ENCODE data around the gene RELN.
"Not testable (repeated sequence)": the region's sequence is repeated elsewhere in the genome, so short reads cannot be mapped to it uniquely, and the experiment has no call there.

Gene RELN

GRCh38 chr7:103989200-103989784 is at the start of gene RELN:
RELN (minus strand) TSS chr7:103989658; CDS start chr7:103989356, 302 bp downstream.
- DNase-seq = peak; percentile 6

DNA sequence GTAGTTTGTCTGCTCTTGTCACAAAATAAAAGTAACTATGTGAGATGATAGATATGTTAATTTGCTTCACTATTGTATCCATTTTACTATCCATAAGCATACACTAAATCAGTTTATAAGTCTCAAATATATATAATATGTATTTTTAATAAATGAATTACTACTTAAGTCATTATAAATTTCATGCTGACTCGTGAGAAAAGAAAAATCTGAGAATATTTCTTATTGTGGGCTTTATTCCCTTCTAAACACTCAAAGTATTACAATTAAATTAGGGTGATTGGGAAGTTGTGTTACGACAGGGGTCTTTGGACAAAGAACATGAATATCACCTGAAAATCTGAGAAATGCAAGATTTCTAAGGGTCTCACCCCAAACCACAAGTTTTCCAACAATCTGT is 48.7 kb upstream of the RELN start:
- DNase-seq = no peak

DNA sequence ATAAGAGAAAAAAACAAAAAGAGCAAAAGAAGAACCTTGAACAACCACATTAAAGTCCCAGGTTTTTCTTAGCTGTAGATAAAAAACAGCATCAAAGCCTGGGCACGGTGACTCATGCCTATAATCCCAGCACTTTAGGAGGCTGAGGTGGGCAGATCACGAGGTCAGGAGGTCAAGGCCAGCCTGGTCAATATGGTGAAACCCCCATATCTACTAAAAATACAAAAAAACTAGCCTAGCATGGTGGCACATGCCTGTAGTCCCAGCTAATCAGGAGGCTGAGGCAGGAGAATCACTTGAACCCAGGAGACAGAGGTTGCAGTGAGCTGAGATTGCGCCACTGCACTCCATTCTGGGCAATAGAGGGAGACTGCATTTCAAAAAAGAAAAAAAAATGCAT is 47.4 kb upstream of the RELN start:
- not testable (repeated sequence) for DNase-seq

DNA sequence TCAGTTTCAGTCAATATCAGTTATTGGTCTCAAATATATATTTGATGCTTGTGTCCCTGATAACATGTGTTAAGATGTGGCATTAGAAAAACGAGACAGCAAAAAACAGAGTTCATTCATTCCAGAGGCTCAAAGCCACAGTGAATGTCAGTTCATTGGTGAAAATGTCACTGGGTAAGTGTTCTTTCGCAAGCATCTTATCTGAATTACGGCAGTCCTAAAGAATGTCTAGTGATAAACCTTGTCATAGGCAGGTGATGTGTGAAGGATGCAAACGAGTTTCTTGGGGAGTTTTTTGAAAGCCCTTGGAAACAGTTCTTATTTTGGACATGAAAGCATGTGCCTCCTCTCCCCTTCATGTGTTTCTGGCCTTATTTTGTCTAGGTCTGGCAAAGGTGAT is 45.9 kb upstream of the RELN start:
- DNase-seq = no peak

- DNase-seq = no peak
Observed at GRCh38 chr7:104034679-104035078, 45.2 kb upstream of the RELN start.

DNA sequence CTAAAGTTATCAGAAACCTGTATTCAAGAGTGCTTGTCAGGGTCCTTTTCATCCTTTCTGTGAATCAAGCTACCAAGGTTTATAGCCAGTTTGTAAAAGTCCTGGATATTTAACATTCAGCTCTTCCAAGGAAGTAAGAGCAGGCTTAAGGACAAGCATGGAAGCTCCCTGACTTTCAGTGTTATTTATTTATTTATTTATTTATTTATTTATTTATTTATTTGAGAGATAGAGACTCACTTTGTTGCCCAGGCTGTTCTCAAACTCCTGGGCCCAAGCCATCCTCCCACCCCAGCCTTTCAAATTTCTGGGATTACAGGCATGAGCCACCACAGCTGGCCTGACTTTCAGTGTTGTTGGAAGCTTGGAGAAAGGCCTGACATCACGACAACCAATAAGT is 44.4 kb upstream of the RELN start:
- no peak for DNase-seq

DNA sequence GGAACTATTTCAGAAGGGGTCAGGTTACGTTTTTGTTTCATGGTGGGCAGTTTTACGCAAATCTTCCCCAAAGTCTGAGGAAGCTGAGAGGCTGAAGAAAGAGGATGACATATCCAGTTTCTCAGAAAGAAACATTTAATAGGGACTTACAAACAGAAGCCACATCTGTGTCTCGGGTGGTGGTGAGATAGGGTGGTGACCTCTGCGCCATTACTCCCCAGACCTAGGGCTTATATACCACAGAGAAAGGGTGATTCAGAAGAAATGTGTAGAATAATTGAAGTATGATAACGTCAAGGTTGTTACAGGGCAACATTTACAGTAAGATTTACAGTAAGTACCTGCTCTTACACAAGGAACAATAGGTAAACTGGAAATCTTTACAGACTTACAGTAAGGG is 43.0 kb upstream of the RELN start:
- no peak for DNase-seq

DNA sequence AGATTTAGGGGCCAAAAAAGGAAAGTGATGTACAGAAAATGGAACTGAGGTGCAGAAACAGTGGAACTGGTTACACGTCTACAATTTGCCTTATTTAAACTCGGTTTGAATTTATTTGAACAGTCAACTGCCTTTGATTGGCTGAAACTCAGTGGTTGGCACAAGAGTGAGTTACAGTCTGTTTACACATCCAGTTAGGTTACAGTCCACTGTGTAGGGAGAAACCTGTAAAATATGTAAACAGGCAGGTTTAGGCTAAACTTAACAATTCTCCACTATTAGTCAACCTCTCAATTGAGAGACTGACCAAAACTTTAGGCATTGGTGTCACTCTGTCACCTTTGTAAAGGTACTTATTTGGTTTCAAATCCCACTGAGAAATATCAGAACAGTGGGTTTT is 40.3 kb upstream of the RELN start:
- no peak for DNase-seq

DNA sequence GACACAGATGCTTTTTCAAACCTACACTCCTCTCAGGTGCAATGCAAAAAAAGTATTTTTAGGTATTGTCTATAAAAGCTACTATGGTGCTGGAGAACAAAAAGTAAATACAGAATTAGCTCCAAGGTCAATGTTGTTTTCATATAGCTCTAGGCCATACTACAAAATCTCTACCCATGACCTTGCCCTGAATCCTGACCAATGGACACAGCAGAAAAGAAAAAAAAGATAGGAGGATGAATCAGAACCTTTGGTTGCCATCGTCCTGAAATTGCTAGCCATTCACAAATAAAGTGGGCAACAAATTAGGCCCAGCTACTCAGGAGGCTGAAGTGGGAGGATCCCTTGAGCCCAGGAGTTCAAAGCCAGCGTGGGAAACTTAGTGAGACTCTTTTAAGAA is 35.2 kb upstream of the RELN start:
- no peak for DNase-seq

DNA sequence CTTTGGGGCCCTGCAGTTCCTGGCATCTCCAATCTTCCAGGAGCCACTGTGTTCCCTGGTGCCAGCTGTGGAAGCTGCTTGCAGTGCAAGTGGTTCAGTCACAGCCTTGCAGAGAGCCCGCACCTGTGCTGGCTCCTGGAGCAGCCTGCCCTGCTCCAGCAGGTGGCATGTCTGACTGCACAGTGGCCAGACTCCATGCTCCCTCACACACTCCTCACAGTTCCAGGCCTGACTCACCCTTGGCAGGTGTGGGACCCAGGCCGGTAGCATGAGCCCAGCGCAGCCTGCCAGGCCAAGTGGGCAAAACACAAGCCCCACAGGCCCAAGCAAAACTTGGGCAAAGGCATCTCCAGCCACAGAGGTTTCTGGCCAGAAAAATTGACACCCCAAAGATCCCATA is 33.6 kb upstream of the RELN start:
- DNase-seq = no peak

- DNase-seq = no peak
Observed at GRCh38 chr7:104018425-104018824, 29.0 kb upstream of the RELN start.

DNA sequence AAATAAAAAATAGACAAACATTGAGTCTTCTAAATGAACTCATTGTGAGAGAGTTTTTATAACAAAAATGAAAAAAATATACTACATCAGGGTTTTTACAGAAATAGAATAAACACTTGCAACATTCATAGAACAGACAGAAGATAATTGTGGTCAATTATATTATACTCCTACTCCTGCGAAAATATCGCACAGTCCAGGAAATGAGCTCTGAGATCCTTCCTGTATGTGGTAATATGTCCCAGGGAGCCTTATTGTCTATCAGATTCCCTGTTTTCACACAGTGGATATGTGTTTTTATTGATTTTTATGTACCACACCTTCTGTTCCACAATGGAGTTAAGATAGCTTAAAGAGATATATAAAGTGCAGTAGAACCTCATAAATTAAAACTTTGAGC is 27.5 kb upstream of the RELN start:
- DNase-seq = no peak

GRCh38 chr7:104012835-104013234 is 23.4 kb upstream of the RELN start:
- no peak for DNase-seq

GRCh38 chr7:104011829-104012228 is 22.4 kb upstream of the RELN start:
- no peak for DNase-seq

DNA sequence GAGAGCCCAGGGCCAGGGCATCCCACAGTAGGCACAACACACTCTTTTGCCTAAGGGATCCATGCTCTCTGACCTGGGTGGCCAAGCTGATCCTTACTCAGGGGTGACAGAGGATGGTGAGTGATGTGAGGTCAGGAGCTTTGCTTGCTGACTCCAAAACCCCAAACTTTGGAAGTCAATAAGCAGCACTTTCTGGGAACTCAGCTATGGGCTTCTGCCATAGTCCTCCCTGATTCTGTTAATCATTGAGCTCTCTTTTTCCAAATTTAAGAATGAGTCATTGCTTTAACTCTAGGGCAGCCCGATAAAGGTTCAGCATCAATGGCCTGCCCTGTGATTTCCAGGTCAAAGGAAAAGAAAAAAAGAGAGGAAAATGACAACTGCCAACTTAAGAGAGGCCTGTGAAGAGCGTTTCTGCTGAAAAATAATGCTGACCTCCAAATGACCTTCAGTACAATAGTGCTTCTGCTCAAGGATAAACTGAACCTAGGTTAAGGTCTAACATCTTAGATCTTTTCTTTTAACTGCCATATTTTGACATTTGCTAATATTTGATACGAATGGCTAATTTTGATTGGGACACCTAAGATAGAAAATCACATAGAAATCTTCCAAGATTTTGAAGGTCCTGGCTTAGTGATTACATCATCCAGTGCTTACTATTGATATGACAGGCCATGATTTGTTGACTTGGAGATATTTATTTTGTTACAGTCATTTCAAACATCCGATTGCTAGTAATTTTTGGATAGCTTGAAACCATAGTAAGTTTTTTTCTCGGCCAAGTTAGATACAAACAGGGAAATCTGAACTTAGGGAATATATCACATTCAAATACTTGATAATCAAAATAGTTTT is 20.8 kb upstream of the RELN start:
- DNase-seq = no peak

DNA sequence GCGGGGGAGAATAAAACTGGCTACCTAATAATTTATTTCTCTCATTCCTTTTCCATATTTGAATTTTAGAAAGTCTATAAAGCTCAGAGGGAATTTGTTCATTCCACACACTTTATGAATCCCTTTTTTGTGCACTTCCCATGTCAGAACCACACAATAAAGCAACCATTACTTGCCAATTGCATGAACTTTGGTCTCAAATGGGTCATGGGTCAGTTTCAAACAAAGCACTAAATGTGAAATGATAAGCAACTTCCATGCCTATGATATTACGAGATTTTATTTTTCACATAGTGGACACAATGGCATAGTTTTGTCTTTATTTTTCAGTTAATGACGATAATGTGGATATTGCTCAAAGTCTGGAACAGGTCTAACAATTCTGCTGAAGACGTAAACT is 18.6 kb upstream of the RELN start:
- DNase-seq = no peak

DNA sequence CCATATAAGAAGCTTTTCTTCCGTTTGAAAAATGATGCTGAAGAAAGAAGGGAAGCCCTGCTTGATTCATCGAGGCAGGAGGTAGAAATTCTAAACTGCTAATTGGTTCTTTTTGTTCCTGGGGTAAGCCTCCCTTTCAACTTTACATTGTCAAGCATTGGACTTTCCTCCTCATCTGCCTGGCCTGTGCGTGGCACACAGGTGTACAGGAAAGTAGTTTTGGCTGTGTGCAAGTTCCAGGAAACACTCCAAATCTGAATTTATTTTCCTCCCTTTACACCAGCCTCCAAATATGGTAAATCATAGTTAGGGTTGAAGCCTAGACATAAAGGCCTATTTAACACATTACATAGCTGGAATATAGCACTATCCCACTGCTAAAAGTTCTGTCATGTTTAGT is 18.2 kb upstream of the RELN start:
- DNase-seq = no peak

DNA sequence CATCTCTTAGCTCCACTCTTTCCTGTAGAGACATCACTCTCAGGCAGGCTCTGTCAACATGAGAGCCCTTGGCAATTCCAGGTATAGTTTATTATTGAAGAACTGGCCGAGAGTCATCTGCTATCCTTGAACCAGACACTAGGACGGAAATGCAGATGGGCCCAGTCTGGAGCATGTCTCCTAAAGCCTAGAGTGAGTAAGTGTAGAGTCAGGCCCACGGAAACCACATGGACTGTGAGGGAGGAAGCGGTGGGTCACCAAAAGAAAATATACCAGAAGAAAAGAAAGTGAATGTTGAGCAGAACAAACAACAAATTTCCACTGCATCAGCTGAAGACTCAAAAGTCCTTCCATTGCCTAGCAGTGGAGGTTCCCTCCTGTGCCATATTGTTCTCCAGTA is 15.7 kb upstream of the RELN start:
- no peak for DNase-seq

DNA sequence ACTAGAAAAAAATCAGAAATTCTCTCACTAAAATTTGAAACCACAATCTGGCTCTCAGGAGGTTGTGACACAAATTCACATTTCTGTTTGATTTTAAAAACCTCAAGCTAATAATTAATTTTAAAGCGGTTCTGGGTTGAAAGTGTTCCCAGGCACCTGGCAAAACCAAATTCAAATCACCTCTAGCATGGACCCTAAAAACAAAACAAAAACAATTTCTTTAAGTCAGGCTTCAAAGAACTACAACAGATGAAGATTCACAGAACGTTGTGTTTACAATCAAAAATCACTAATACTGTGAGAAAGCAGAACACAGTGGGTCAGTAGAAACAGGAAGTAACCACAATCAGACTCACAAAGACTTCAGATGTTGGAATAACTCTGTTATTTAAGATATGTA is 7.2 kb upstream of the RELN start:
- no peak for DNase-seq

DNA sequence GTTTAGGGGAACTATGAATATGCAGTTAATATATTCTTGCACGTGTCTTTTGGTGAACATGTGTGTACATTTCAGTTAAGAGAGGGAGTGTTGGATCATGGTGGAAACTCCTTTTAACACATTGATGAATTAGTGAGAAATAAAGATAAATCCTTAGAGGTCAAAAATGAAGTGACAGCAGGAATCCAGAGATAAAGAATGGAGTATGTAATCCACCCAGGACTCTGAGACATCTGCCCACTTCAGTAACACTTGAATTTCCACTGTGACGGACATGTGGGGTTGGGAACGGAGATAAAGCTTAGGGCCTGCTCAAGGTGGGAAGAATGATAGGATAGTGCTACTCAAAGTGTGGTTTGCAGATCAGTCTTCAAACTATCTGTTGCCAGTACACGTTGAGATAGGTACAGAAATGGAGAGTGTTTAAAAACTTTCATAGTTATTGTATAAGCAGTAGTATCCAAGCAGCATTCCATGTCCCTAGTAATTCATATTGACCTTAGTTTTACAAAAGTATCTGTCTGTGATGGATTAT is 6.6 kb upstream of the RELN start:
- DNase-seq = no peak

- no peak for DNase-seq
Observed at GRCh38 chr7:103995554-103995953, 6.1 kb upstream of the RELN start.

DNA sequence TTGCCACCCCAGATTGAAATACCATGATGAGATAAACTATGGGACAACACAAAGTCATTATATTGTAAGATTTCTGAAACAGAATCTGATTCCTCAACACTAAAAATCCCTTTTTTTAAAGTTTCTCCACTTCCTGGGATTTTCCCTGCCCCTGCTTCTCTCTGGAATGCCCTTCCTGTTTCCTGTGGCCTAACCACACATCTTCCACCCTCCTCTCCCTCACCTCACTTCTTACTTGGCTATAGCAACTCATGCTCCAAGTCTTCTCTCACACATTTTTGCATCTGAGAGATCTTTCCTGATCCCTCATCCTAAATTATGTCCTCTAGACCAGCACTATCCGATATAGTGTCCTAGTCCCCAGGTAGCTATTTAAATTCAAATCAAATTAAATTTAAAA is 4.1 kb upstream of the RELN start:
- peak; percentile 7 for DNase-seq

GRCh38 chr7:103991406-103991805 is 1.9 kb upstream of the RELN start:
- DNase-seq = no peak

DNA sequence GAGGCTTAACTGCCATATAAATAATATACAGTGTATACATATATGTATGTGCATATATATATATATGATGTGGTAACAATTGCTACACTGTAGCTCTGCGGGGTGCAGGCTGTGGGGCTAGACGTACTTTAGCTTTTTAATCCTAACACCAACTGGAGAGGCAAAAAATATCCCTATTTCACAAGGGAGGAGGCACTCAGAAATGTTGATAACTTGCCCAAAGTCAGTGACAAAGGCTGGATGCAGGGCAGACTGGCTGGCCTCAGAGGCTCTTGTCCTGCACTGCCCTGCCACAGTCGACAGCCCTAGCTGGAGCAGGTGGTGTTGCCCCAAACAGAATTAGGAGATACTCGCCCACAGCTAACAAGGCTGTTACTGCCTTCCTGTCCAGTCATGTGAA is 1.5 kb upstream of the RELN start:
- no peak for DNase-seq

All from fibroblast of upper back skin (primary cell).